NCI-H2107 treated with DMSO at 0.1 percent for 48 hours (cell line): ENCODE data around the gene MAN1B1.

Source experiments
- DNase-seq: peaks from one replicate; lab custom pipeline; 2025; ENCODE audit not compliant: unreplicated experiment; lab: John Stamatoyannopoulos, UW

The MAN1B1 gene

GRCh38 chr9:137141976-137142936 is 55.5 kb downstream of the MAN1B1 start:
- no peak for DNase-seq

- DNase-seq, result no peak
Observed at GRCh38 chr9:137143459-137143858, 56.7 kb downstream of the MAN1B1 start.

GRCh38 chr9:137145731-137146526 is 59.1 kb downstream of the MAN1B1 start:
- no peak for DNase-seq

GRCh38 chr9:137146527-137146918 is 59.7 kb downstream of the MAN1B1 start:
- no peak for DNase-seq

- DNase-seq, result no peak
Observed at GRCh38 chr9:137147091-137147792, 60.5 kb downstream of the MAN1B1 start.

GRCh38 chr9:137147793-137148160 is 61.0 kb downstream of the MAN1B1 start:
- no peak for DNase-seq

- no peak for DNase-seq
Observed at GRCh38 chr9:137148242-137148641, 61.5 kb downstream of the MAN1B1 start.

- no peak for DNase-seq
Observed at GRCh38 chr9:137148661-137149060, 61.9 kb downstream of the MAN1B1 start.

- DNase-seq, result no peak
Observed at GRCh38 chr9:137149363-137149762, 62.6 kb downstream of the MAN1B1 start.

GRCh38 chr9:137149942-137150616 is 63.3 kb downstream of the MAN1B1 start:
- no peak for DNase-seq

- no peak for DNase-seq
Observed at GRCh38 chr9:137150617-137151457, 64.1 kb downstream of the MAN1B1 start.

GRCh38 chr9:137152844-137153405 is 66.1 kb downstream of the MAN1B1 start:
- DNase-seq, result no peak

- DNase-seq, result no peak
Observed at GRCh38 chr9:137156567-137157375, 70.0 kb downstream of the MAN1B1 start.

- no peak for DNase-seq
Observed at GRCh38 chr9:137157618-137158415, 71.0 kb downstream of the MAN1B1 start.

GRCh38 chr9:137158625-137159024 is 71.8 kb downstream of the MAN1B1 start:
- no peak for DNase-seq
